ENCODE results near the gene ART5. TPM values are rescaled to one million over a fixed set of nuclear protein-coding genes. Genes with fewer than 3 reads are reported as not detected.
"Not testable (repeated sequence)": the region's sequence is repeated elsewhere in the genome, so short reads cannot be mapped to it uniquely, and the experiment has no call there.

Gene ART5
- total RNA-seq, 1 donor from 2014 or later = not detected

- FAIRE-seq = no peak
Measured at GRCh38 chr11:3626250-3626960, 15.4 kb downstream of the ART5 start.

GRCh38 chr11:3623767-3624458 lies 17.9 kb downstream of the ART5 start:
- FAIRE-seq = no peak

More at GRCh38 chr11:3626250-3626960, 15.4 kb downstream of the ART5 start:
- DNase-seq (ENCODE audit: low spot score in 2 of 2) = no peak

GRCh38 chr11:3623121-3623520 lies 18.7 kb downstream of the ART5 start:
- FAIRE-seq = no peak
- DNase-seq (ENCODE audit: low spot score in 2 of 2) = no peak

More at GRCh38 chr11:3623767-3624458, 17.9 kb downstream of the ART5 start:
- no peak for DNase-seq (ENCODE audit: low spot score in 2 of 2)

- FAIRE-seq (no peak), DNase-seq (ENCODE audit: low spot score in 2 of 2) (no peak)
Measured at GRCh38 chr11:3622521-3622920, 19.3 kb downstream of the ART5 start.

GRCh38 chr11:3617990-3618389 lies 23.8 kb downstream of the ART5 start:
- no peak for FAIRE-seq
- no peak for DNase-seq (ENCODE audit: low spot score in 2 of 2)

- DNase-seq (ENCODE audit: low spot score in 2 of 2) (no peak), FAIRE-seq (no peak)
Measured at GRCh38 chr11:3616721-3617460, 24.9 kb downstream of the ART5 start.

- no peak for FAIRE-seq
Measured at GRCh38 chr11:3615998-3616397, 25.8 kb downstream of the ART5 start.

GRCh38 chr11:3614742-3615171 lies 27.0 kb downstream of the ART5 start:
- DNase-seq (ENCODE audit: low spot score in 2 of 2) = no peak
- no peak for FAIRE-seq

More at GRCh38 chr11:3615998-3616397, 25.8 kb downstream of the ART5 start:
- DNase-seq (ENCODE audit: low spot score in 2 of 2) = no peak

- DNase-seq (ENCODE audit: low spot score in 2 of 2) (no peak), FAIRE-seq (no peak)
Measured at GRCh38 chr11:3613998-3614741, 27.6 kb downstream of the ART5 start.

GRCh38 chr11:3611976-3612678 lies 29.7 kb downstream of the ART5 start:
- FAIRE-seq (no peak), DNase-seq (ENCODE audit: low spot score in 2 of 2) (no peak)

GRCh38 chr11:3610846-3611245 lies 30.9 kb downstream of the ART5 start:
- FAIRE-seq (no peak), DNase-seq (ENCODE audit: low spot score in 2 of 2) (no peak)

- FAIRE-seq (no peak), DNase-seq (ENCODE audit: low spot score in 2 of 2) (no peak)
Measured at GRCh38 chr11:3609416-3610265, 32.2 kb downstream of the ART5 start.

- DNase-seq (ENCODE audit: low spot score in 2 of 2) (no peak), FAIRE-seq (no peak)
Measured at GRCh38 chr11:3605771-3606203, 36.0 kb downstream of the ART5 start.

- no peak for FAIRE-seq
Measured at GRCh38 chr11:3605283-3605662, 36.5 kb downstream of the ART5 start.

GRCh38 chr11:3604167-3604566 lies 37.6 kb downstream of the ART5 start:
- DNase-seq (ENCODE audit: low spot score in 2 of 2) = no peak
- FAIRE-seq = no peak

More at GRCh38 chr11:3605283-3605662, 36.5 kb downstream of the ART5 start:
- no peak for DNase-seq (ENCODE audit: low spot score in 2 of 2)

- not testable (repeated sequence) for FAIRE-seq; DNase-seq (ENCODE audit: low spot score in 2 of 2)
Measured at GRCh38 chr11:3600201-3600600, 41.6 kb downstream of the ART5 start.

GRCh38 chr11:3597743-3598142 lies 44.0 kb downstream of the ART5 start:
- DNase-seq (ENCODE audit: low spot score in 2 of 2); FAIRE-seq: not testable (repeated sequence)

- not testable (repeated sequence) for FAIRE-seq; DNase-seq (ENCODE audit: low spot score in 2 of 2)
Measured at GRCh38 chr11:3591326-3591725, 50.5 kb downstream of the ART5 start.

- not testable (repeated sequence) for DNase-seq (ENCODE audit: low spot score in 2 of 2); FAIRE-seq
Measured at GRCh38 chr11:3590193-3590592, 51.6 kb downstream of the ART5 start.

Data from frontal cortex (tissue), 4 donors.